Measurements from ENCODE around the gene STAT3. TPM values are rescaled to one million over a fixed set of nuclear protein-coding genes. Genes with fewer than 3 reads are reported as not detected.

The STAT3 gene
- total and polyA plus RNA-seq, 2 of the 13 experiments (the other 11 are each of a cell fraction or from before 2014, with no cell fraction given), result 61.8 to 62.4 TPM

DNA sequence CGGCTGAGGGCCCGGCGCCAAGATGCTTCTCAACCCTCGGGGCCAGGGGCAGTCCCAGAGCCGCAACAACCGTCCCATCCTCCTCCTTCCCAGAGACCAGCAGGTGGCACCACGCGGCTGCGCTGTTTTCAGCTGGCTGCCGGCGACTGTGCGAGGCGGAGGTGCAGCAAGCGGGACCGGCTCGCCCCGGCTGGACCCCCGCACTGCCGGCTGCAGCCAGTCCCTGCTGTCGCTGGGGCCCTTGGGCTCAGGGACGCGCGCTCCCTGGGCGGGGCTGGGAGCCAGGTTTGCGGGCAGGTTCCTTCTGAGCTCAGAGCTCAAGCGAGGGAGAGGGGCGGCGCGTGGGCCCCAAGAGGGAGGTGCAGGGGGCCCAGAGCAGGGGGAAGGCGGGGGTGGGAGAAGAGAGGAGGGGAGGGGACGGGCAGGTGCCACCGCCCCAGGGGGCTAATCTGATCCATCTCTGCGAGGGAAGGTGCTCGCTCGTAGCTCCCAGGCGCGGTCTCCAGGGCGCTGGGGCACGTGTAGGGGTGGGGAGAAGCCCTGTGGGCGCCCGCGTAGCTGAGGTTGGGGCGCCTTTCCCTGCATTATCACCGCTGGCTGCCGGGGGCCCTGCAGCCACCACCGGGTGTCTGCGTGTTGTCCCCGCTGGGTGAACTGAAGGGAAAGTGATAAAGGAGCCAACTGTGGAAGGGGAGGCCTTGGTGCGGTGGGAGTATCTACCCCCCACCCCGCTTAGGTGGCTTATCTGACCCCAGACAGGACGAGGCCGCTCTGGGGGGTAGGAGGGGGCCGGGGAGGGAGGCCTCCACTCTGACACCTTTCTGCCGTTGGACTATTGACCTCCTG, 75.7 kb downstream of the STAT3 start (continued):
- TF ChIP-seq, protein P1, sequence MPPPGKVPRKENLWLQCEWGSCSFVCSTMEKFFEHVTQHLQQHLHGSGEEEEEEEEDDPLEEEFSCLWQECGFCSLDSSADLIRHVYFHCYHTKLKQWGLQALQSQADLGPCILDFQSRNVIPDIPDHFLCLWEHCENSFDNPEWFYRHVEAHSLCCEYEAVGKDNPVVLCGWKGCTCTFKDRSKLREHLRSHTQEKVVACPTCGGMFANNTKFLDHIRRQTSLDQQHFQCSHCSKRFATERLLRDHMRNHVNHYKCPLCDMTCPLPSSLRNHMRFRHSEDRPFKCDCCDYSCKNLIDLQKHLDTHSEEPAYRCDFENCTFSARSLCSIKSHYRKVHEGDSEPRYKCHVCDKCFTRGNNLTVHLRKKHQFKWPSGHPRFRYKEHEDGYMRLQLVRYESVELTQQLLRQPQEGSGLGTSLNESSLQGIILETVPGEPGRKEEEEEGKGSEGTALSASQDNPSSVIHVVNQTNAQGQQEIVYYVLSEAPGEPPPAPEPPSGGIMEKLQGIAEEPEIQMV (CRISPR knock-in tag; IDR thresholded peaks at IDR 0.05; ENCODE audit: low read depth), result no peak
- TF ChIP-seq ZNF766 (CRISPR knock-in tag; IDR thresholded peaks at IDR 0.05; ENCODE audit: borderline replicate concordance) (0 out of 2 replicates have a peak, but pooled peaks have one; percentile 26), SRY (CRISPR knock-in tag; IDR thresholded peaks at IDR 0.05) (peak; percentile 91; the same call in 1 of the 2 replicates), MYC (CRISPR knock-in tag; IDR thresholded peaks at IDR 0.05; ENCODE audit: borderline replicate concordance) (peak; percentile 84), TEAD3 (CRISPR knock-in tag; optimal IDR thresholded peaks at IDR 0.05; ENCODE audit: borderline replicate concordance) (peak; percentile 63), KDM2A (CRISPR knock-in tag; IDR thresholded peaks at IDR 0.05; ENCODE audit: borderline replicate concordance, low read depth) (peak; percentile 95), ISL2 (CRISPR knock-in tag; IDR thresholded peaks at IDR 0.05) (peak; percentile 31; the same call in 1 of the 2 replicates), SMAD1 (CRISPR knock-in tag; IDR thresholded peaks at IDR 0.05; ENCODE audit: borderline replicate concordance, low read depth) (no peak), NR2F6 (IDR thresholded peaks at IDR 0.05) (peak; percentile 33; the same call in 1 of the 2 replicates), NR2F6 (CRISPR knock-in tag; IDR thresholded peaks at IDR 0.05) (peak; percentile 71; the same call in 1 of the 2 replicates), CBFB (CRISPR knock-in tag; IDR thresholded peaks at IDR 0.05) (peak; percentile 68; the same call in 1 of the 2 replicates), ZBTB21 (CRISPR knock-in tag; IDR thresholded peaks at IDR 0.05) (no peak), ZNF777 (CRISPR knock-in tag; IDR thresholded peaks at IDR 0.05) (peak; percentile 40; the same call in 1 of the 2 replicates), ZNF549 (CRISPR knock-in tag; IDR thresholded peaks at IDR 0.05) (no peak)
- TF ChIP-seq, protein P2, sequence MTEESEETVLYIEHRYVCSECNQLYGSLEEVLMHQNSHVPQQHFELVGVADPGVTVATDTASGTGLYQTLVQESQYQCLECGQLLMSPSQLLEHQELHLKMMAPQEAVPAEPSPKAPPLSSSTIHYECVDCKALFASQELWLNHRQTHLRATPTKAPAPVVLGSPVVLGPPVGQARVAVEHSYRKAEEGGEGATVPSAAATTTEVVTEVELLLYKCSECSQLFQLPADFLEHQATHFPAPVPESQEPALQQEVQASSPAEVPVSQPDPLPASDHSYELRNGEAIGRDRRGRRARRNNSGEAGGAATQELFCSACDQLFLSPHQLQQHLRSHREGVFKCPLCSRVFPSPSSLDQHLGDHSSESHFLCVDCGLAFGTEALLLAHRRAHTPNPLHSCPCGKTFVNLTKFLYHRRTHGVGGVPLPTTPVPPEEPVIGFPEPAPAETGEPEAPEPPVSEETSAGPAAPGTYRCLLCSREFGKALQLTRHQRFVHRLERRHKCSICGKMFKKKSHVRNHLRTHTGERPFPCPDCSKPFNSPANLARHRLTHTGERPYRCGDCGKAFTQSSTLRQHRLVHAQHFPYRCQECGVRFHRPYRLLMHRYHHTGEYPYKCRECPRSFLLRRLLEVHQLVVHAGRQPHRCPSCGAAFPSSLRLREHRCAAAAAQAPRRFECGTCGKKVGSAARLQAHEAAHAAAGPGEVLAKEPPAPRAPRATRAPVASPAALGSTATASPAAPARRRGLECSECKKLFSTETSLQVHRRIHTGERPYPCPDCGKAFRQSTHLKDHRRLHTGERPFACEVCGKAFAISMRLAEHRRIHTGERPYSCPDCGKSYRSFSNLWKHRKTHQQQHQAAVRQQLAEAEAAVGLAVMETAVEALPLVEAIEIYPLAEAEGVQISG (CRISPR knock-in tag; IDR thresholded peaks at IDR 0.05), result peak; percentile 64
- TF ChIP-seq, protein P3, sequence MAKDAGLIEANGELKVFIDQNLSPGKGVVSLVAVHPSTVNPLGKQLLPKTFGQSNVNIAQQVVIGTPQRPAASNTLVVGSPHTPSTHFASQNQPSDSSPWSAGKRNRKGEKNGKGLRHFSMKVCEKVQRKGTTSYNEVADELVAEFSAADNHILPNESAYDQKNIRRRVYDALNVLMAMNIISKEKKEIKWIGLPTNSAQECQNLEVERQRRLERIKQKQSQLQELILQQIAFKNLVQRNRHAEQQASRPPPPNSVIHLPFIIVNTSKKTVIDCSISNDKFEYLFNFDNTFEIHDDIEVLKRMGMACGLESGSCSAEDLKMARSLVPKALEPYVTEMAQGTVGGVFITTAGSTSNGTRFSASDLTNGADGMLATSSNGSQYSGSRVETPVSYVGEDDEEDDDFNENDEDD (CRISPR knock-in tag; IDR thresholded peaks at IDR 0.05; ENCODE audit: borderline replicate concordance), result 0 out of 2 replicates have a peak, but pooled peaks have one; percentile 19
- TF ChIP-seq, protein P4, sequence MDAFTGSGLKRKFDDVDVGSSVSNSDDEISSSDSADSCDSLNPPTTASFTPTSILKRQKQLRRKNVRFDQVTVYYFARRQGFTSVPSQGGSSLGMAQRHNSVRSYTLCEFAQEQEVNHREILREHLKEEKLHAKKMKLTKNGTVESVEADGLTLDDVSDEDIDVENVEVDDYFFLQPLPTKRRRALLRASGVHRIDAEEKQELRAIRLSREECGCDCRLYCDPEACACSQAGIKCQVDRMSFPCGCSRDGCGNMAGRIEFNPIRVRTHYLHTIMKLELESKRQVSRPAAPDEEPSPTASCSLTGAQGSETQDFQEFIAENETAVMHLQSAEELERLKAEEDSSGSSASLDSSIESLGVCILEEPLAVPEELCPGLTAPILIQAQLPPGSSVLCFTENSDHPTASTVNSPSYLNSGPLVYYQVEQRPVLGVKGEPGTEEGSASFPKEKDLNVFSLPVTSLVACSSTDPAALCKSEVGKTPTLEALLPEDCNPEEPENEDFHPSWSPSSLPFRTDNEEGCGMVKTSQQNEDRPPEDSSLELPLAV (CRISPR knock-in tag; conservative IDR thresholded peaks at IDR 0.05; ENCODE audit: low read depth), result no peak
- TF ChIP-seq, protein P5, sequence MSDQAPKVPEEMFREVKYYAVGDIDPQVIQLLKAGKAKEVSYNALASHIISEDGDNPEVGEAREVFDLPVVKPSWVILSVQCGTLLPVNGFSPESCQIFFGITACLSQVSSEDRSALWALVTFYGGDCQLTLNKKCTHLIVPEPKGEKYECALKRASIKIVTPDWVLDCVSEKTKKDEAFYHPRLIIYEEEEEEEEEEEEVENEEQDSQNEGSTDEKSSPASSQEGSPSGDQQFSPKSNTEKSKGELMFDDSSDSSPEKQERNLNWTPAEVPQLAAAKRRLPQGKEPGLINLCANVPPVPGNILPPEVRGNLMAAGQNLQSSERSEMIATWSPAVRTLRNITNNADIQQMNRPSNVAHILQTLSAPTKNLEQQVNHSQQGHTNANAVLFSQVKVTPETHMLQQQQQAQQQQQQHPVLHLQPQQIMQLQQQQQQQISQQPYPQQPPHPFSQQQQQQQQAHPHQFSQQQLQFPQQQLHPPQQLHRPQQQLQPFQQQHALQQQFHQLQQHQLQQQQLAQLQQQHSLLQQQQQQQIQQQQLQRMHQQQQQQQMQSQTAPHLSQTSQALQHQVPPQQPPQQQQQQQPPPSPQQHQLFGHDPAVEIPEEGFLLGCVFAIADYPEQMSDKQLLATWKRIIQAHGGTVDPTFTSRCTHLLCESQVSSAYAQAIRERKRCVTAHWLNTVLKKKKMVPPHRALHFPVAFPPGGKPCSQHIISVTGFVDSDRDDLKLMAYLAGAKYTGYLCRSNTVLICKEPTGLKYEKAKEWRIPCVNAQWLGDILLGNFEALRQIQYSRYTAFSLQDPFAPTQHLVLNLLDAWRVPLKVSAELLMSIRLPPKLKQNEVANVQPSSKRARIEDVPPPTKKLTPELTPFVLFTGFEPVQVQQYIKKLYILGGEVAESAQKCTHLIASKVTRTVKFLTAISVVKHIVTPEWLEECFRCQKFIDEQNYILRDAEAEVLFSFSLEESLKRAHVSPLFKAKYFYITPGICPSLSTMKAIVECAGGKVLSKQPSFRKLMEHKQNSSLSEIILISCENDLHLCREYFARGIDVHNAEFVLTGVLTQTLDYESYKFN (CRISPR knock-in tag; conservative IDR thresholded peaks at IDR 0.05), result peak; percentile 76
